PFSK-1 (cell line): ENCODE data around the gene DISC1.

ENCODE experiments used
- FOXP2 ChIP-seq: optimal IDR thresholded peaks from 2 replicates; pipeline ENCODE3; 2011; ENCODE audit warnings: borderline replicate concordance, control low read depth, inconsistent platforms; ENCODE audit not compliant: insufficient read depth; ENCODE audit errors: extremely low read length, extremely low read depth
- POLR2AphosphoS5 ChIP-seq: IDR thresholded peaks from 2 replicates; pipeline ENCODE4 v1.6.1; 2012; ENCODE audit warnings: low read depth, mild to moderate bottlenecking, control low read depth, low read length, moderate library complexity
- SIN3A ChIP-seq: IDR thresholded peaks from 2 replicates; pipeline ENCODE4 v1.6.1; 2012; ENCODE audit warnings: mild to moderate bottlenecking, low read length, moderate library complexity, borderline replicate concordance; ENCODE audit not compliant: insufficient read depth
- TAF1 ChIP-seq: IDR thresholded peaks from 2 replicates; pipeline ENCODE4 v1.6.1; 2012; ENCODE audit warnings: low read length, control low read depth, borderline replicate concordance; ENCODE audit not compliant: insufficient read depth
- TF ChIP-seq, protein P1 (sequence below), 2 experiments: IDR thresholded peaks; 2 replicates each; pipeline versions ENCODE4 v1.6.1 to v1.8.0; 2011 to 2012; ENCODE audit warnings: low read depth in 2 of 2, low read length in 2 of 2, control low read depth in 1 of 2, inconsistent platforms in 1 of 2, mild to moderate bottlenecking in 1 of 2, moderate library complexity in 1 of 2; ENCODE audit not compliant: insufficient read depth in 1 of 2

DNA sequence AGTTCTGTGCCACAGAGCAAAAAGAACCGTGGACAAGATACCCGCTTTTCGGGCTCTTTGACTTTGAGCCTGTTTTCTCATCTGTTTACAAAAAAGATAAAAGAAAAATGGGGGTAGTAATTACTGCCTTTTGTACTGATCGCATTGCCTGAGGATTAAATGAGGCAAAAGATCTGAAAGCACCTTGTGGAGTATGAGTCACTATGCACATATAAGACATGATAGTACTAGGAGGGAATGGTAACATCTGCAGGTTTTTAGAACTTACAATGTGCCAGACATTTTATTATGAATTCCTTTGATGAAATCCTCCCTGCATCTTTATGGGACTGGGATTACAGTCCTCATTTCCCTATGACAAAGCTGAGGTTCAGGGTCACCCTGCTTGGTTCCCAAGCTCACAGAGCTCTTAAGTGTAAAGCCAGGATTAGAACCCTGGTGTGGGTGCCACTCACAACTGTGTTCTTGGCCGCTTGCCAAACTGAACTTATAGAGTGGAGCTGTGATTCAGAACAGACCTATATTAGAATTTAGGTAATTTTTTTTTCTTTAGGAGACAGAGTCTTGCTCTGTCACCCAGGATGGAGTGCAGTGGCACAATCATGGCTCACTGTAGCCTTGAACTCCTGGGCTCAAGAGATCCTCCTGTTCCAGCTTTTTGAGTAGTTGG lies 1.8 kb downstream of the DISC1 start:
- TF ChIP-seq SIN3A (no peak), POLR2AphosphoS5 (no peak), TAF1 (no peak), FOXP2 (no peak)
- TF ChIP-seq, protein P1, sequence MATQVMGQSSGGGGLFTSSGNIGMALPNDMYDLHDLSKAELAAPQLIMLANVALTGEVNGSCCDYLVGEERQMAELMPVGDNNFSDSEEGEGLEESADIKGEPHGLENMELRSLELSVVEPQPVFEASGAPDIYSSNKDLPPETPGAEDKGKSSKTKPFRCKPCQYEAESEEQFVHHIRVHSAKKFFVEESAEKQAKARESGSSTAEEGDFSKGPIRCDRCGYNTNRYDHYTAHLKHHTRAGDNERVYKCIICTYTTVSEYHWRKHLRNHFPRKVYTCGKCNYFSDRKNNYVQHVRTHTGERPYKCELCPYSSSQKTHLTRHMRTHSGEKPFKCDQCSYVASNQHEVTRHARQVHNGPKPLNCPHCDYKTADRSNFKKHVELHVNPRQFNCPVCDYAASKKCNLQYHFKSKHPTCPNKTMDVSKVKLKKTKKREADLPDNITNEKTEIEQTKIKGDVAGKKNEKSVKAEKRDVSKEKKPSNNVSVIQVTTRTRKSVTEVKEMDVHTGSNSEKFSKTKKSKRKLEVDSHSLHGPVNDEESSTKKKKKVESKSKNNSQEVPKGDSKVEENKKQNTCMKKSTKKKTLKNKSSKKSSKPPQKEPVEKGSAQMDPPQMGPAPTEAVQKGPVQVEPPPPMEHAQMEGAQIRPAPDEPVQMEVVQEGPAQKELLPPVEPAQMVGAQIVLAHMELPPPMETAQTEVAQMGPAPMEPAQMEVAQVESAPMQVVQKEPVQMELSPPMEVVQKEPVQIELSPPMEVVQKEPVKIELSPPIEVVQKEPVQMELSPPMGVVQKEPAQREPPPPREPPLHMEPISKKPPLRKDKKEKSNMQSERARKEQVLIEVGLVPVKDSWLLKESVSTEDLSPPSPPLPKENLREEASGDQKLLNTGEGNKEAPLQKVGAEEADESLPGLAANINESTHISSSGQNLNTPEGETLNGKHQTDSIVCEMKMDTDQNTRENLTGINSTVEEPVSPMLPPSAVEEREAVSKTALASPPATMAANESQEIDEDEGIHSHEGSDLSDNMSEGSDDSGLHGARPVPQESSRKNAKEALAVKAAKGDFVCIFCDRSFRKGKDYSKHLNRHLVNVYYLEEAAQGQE (IDR thresholded peaks at IDR 0.05; ENCODE audit: insufficient read depth in 1 of 2, low read depth in 2 of 2, low read length in 2 of 2), result no peak
